SK-N-SH (cell line): Measurements from ENCODE around the gene SNAP91.

Experiments used
- CTCF ChIP-seq: fragments of 200-600 bp; sonication (generic); IDR thresholded peaks from 2 replicates; pipeline ENCODE4 v1.6.1; 2017; ENCODE audit warnings: antibody characterized with exemption, mild to moderate bottlenecking, moderate library complexity
- MXI1 ChIP-seq: IDR thresholded peaks from 2 replicates; pipeline ENCODE4 v1.6.1; 2012; ENCODE audit warnings: mild to moderate bottlenecking, low read depth, low read length, improper control_type of control experiment
- PBX3 ChIP-seq: IDR thresholded peaks from 2 replicates; pipeline ENCODE4; 2012
- REST ChIP-seq: IDR thresholded peaks from 2 replicates; pipeline ENCODE4 v1.6.1; 2012; ENCODE audit warnings: mild to moderate bottlenecking, low read depth, low read length, moderate library complexity
- USF2 ChIP-seq: fragments of 150-350 bp; IDR thresholded peaks from 2 replicates; pipeline ENCODE4 v1.6.1; 2017; ENCODE audit warnings: antibody characterized with exemption, low read length, low read depth, borderline replicate concordance
- YY1 ChIP-seq: IDR thresholded peaks from 2 replicates; pipeline ENCODE4 v1.4.0; 2012; ENCODE audit warnings: low read depth, mild to moderate bottlenecking

GRCh38 chr6:83556871-83557270 is 152.0 kb downstream of the SNAP91 start:
- no peak for TF ChIP-seq PBX3
- TF ChIP-seq YY1 = no peak
- TF ChIP-seq CTCF = no peak
- TF ChIP-seq USF2 = no peak
- TF ChIP-seq MXI1 = no peak
- no peak for TF ChIP-seq REST
